GM12891 (cell line): ENCODE measurements around the gene PRXL2A.
"Not testable (repeated sequence)": the region's sequence is repeated elsewhere in the genome, so short reads cannot be mapped to it uniquely, and the experiment has no call there.

Experiments
- DNase-seq: peaks from one replicate; pipeline ENCODE4 v3.0.0; 2011; ENCODE audit warnings: low spot score; ENCODE audit not compliant: insufficient read length
- FAIRE-seq: peaks from 2 replicates; lab custom pipeline; 2011; peaks lifted over from hg19 to GRCh38; lab: Jason Lieb, UNC
- PAX5 ChIP-seq: IDR thresholded peaks from 2 replicates; pipeline ENCODE4 v1.6.1; 2011; ENCODE audit warnings: low read length, moderate library complexity, mild to moderate bottlenecking; ENCODE audit not compliant: insufficient read depth, severe bottlenecking
- POLR2A ChIP-seq: IDR thresholded peaks from 2 replicates; pipeline ENCODE4 v1.6.1; 2011; ENCODE audit warnings: low read depth, low read length, control low read depth
- POLR2AphosphoS5 ChIP-seq: IDR thresholded peaks from 2 replicates; pipeline ENCODE4 v1.6.1; 2011; ENCODE audit warnings: low read depth, low read length, control low read depth
- POU2F2 ChIP-seq: IDR thresholded peaks from 2 replicates; pipeline ENCODE4 v1.6.1; 2011; ENCODE audit warnings: low read depth, mild to moderate bottlenecking, control low read depth, low read length, moderate library complexity
- SPI1 ChIP-seq: IDR thresholded peaks from 2 replicates; pipeline ENCODE4 v1.6.1; 2011; ENCODE audit warnings: low read depth, low read length, control low read depth
- TAF1 ChIP-seq: IDR thresholded peaks from 2 replicates; pipeline ENCODE4 v1.6.1; 2011; ENCODE audit warnings: low read depth, low read length, control low read depth

PRXL2A gene

DNA sequence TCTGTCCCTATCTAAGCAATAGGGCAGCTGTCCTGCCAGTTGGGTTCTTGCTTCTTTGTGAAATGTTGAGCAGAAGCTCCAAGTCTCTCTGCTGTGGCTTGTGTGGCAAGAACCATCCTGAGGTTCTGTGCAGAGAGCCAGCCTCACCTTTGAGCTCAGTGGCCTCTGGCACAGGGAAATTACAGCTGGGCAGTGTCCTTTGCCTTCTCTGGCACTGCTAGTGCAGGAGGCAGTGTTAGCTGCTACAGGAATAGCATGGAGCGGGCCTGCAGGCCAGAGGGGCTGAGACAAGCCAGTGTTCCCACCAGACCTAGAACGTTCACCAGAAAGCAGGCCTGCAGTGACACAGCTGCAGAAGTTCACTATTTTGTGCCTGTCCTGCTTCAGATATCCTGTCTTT is 1.8 kb downstream of the PRXL2A start:
- TF ChIP-seq SPI1 (no peak), POLR2A (no peak), POLR2AphosphoS5 (no peak), POU2F2 (no peak), TAF1 (no peak), PAX5 (no peak)
- FAIRE-seq (no peak), DNase-seq (no peak)

- FAIRE-seq: no peak
- no peak for DNase-seq
- TF ChIP-seq PAX5: no peak
- no peak for TF ChIP-seq POLR2AphosphoS5
- no peak for TF ChIP-seq TAF1
- no peak for TF ChIP-seq POLR2A
- no peak for TF ChIP-seq POU2F2
- TF ChIP-seq SPI1: no peak
These were observed 2.3 kb downstream of the PRXL2A start for GRCh38 chr10:80410578-80411145.

DNA sequence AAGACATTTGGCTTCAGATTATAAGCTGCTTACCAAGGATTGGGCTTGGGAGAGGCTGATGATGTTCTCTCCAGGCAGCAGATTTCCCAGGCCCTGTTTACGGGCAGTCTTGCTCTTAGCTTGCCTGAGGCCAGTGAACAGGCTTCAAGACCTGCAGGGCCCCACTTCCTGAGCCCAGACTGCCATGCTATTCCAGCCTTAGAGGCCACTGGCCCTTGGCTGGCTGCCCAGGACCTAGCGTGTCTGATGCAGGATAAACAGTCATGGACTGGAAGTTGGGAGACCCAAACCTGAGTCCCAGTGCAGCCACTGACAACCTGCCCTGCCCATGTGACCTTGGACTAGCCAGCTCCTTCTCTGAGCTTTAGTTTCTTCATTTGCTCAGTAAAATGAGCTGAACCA is 2.9 kb downstream of the PRXL2A start:
- TF ChIP-seq TAF1 (no peak), POLR2AphosphoS5 (no peak), POU2F2 (no peak), SPI1 (no peak), POLR2A (no peak), PAX5 (no peak)
- DNase-seq (no peak), FAIRE-seq (no peak)

GRCh38 chr10:80411681-80412220 is 3.4 kb downstream of the PRXL2A start:
- no peak for TF ChIP-seq SPI1
- TF ChIP-seq POLR2AphosphoS5: no peak
- no peak for FAIRE-seq
- no peak for DNase-seq

GRCh38 chr10:80412486-80412885 is 4.1 kb downstream of the PRXL2A start:
- no peak for TF ChIP-seq POLR2A
- TF ChIP-seq POLR2AphosphoS5: no peak
- no peak for TF ChIP-seq PAX5
- TF ChIP-seq TAF1: no peak
- TF ChIP-seq POU2F2: no peak
- no peak for TF ChIP-seq SPI1
- FAIRE-seq (no peak), DNase-seq (no peak)

DNA sequence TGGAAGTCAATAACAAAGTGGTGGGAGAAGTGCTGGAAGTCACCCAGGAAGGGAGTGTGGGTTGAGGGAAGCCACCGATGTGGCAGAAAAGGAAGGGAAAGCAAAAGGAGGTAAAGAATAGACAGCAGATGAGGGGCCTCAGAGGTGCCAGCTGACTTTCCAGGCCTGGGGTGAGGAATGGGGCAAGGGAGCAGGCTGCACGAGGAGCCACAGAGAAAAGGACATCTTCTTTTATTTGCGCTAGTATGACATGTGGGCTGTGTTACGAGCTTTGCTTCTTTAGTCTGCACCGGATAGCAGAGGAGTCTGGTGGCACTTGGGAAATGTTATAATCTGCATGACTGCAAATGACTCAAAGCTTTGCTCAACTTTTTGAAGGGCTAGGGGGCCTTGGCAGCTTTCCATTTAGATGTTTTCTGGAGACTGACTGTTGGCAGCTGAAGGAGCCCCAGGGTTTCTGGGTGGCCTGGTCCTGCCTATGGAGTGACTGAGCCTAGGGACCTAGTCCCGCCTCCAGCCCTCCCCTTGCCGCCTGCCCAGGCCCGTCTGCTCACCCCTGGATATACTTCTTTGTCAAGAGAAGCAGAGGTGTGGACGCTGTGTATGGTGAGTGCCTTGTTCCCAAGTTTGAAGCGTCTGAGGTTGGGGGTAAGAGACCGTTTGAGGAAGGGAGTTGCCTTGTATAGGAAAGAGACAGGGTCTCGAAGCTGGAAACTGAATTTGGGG is 5.1 kb downstream of the PRXL2A start:
- no peak for TF ChIP-seq SPI1
- no peak for TF ChIP-seq PAX5
- FAIRE-seq: no peak

GRCh38 chr10:80414142-80414895 is 6.0 kb downstream of the PRXL2A start:
- TF ChIP-seq POLR2AphosphoS5: no peak
- no peak for TF ChIP-seq PAX5
- TF ChIP-seq POU2F2: no peak
- TF ChIP-seq SPI1: no peak
- no peak for TF ChIP-seq POLR2A
- TF ChIP-seq TAF1: no peak
- DNase-seq (no peak), FAIRE-seq (no peak)

More for the DNA sequence above, 5.1 kb downstream of the PRXL2A start:
- no peak for DNase-seq

DNA sequence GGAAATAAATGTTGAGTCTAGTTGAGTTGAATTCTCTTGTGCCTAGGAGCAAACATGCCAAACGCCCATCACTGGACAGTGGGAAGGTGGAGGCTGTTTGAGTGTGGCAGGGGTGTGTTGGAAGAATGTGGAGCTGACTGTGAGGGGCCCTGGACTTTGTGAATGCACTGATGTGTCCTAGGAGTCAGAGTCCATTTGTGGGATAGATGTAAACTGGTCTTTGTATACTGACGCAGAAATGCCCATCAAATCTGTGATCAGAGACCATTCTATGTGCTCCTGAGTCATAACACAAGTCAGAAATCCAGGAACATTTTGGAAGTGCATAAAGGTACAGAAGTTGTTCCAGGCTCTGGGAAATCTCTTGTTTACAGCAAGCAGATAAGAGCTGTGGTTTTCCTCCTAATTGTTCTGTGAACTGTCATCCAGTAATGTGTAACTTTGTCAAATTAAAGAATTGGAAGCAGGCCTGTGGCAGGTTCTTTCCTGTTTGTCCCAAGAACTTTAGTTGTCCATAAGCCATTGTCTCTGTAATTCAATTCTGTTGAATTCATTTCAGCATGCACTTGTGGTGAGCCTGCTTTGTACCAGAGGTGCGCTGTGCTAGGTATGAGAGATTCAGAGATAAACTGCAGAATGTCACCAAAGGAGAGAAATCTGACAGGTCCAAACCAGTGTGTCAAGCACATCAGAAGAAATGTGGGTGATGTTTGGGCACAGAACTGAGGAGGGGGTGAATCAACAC is 7.6 kb downstream of the PRXL2A start:
- FAIRE-seq (no peak), DNase-seq (no peak)
- TF ChIP-seq POLR2AphosphoS5 (no peak), TAF1 (no peak), POLR2A (no peak), POU2F2 (no peak), PAX5 (no peak), SPI1 (no peak)

DNA sequence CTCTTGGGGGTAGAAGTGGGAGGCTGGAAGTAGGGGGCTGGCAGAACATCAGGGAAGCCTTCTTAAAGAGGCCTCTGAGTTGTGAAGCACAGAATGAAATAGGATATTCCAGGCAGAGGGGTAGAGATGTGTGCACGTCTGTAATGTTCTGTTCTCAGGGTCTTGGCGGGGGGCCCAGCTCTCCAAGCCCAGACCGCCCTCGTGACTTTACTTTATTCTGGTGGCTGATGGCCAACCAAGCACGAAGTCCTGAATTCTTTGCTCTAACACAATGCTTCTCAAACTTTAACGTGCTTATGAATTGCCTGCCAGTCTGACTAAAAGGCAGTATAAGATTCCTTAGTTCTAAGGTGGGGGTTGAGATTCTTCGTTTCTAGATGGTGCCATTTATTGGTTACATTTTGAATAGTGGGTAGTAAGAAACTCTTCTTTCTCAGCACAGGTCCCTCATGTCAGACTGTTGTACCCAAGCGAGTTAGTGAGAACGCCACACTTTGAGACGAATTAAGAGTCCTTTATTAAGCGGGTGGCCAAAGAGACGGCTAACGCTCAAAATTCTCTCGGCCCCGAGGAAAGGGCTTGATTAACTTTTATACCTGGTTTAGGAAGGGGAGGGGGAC is 8.2 kb downstream of the PRXL2A start:
- TF ChIP-seq POLR2AphosphoS5 (no peak), PAX5 (no peak), SPI1 (no peak), POLR2A (no peak), POU2F2 (no peak), TAF1 (no peak)
- DNase-seq (no peak), FAIRE-seq (no peak)

GRCh38 chr10:80417256-80417655 is 8.9 kb downstream of the PRXL2A start:
- DNase-seq, FAIRE-seq: not testable (repeated sequence)
